Panc1 (cell line): Measurements from ENCODE around the gene CUEDC2. TPM values are rescaled to one million over a fixed set of nuclear protein-coding genes. Genes with fewer than 3 reads are reported as not detected.

ENCODE experiments used
- ATAC-seq: fragments of 200-7000 bp; cut with Tn5 transposase; 2 replicates; pipeline ENCODE4 v1.9.1; 2020; ENCODE audit warnings: mild to moderate bottlenecking, moderate library complexity
- BruUV-seq: library from RNA; stranded (reverse); fragments of 400-500 nt; replicated peaks from 2 replicates; lab custom pipeline; 2021; lab: Mats Ljungman, UMichigan
- CTCF ChIA-PET: fragments of 300-600 bp; sonication (Branson Sonifier 250); formaldehyde crosslinking; loops from one replicate; lab custom pipeline; 2022; ENCODE audit warnings: antibody characterized with exemption; lab: Charles Lee
- POLR2A ChIA-PET: fragments of 300-600 bp; sonication (Branson Sonifier 250); formaldehyde crosslinking; loops from one replicate; lab custom pipeline; 2022; ENCODE audit warnings: antibody characterized with exemption; lab: Charles Lee
- DNase-seq: peaks from one replicate; pipeline ENCODE4 v3.0.0-alpha.2; 2010; ENCODE audit warnings: low read depth, low spot score
- H3K27ac ChIP-seq: 2 replicates; pipeline ENCODE4 v1.5.1; 2011; ENCODE audit warnings: mild to moderate bottlenecking, low read length, inconsistent platforms
- H3K27me3 ChIP-seq: fragments of 200-500 bp; sonication (Bioruptor generic); 2 replicates; pipeline ENCODE4 v1.6.0; 2014; ENCODE audit warnings: low read length, inconsistent platforms; ENCODE audit not compliant: control insufficient read depth, insufficient read depth
- H3K36me3 ChIP-seq: fragments of 200-500 bp; sonication (Bioruptor generic); 2 replicates; pipeline ENCODE4 v1.5.1; 2014; ENCODE audit warnings: inconsistent platforms, mild to moderate bottlenecking, low read length, moderate library complexity; ENCODE audit not compliant: control insufficient read depth, insufficient read depth
- H3K4me1 ChIP-seq: 2 replicates; pipeline ENCODE4 v1.5.1; 2011; ENCODE audit warnings: inconsistent platforms, mild to moderate bottlenecking, low read length, moderate library complexity; ENCODE audit not compliant: control insufficient read depth, insufficient read depth
- H3K4me3 ChIP-seq, 2 experiments: 2 replicates each; pipeline ENCODE4 v1.5.1; 2011 to 2012; ENCODE audit warnings: low read depth in 2 of 2, low read length in 2 of 2, mild to moderate bottlenecking in 2 of 2, inconsistent platforms in 1 of 2, moderate library complexity in 1 of 2
- H3K9me3 ChIP-seq: fragments of 200-500 bp; sonication (Bioruptor generic); 2 replicates; pipeline ENCODE4 v1.5.1; 2014; ENCODE audit warnings: low read depth, mild to moderate bottlenecking, inconsistent platforms, low read length, moderate library complexity; ENCODE audit not compliant: control insufficient read depth, insufficient read depth
- POLR2AphosphoS5 ChIP-seq: IDR thresholded peaks from 2 replicates; pipeline ENCODE4 v1.6.1; 2012; ENCODE audit warnings: mild to moderate bottlenecking, low read depth, low read length, moderate library complexity
- SIN3A ChIP-seq: IDR thresholded peaks from 2 replicates; pipeline ENCODE4 v1.6.1; 2012; ENCODE audit warnings: low read depth, mild to moderate bottlenecking, low read length, moderate library complexity, borderline replicate concordance; ENCODE audit not compliant: insufficient read depth
- TCF7L2 ChIP-seq: IDR thresholded peaks from 2 replicates; pipeline ENCODE4 v1.6.1; 2011; ENCODE audit warnings: mild to moderate bottlenecking, low read depth, low read length, inconsistent platforms
- in situ Hi-C: cut with HindIII; loops from 2 replicates; pipeline ENCODE4 v1.10.0; 2016; ENCODE audit warnings: low sequenced_read_pairs, low pct_unique_long_range_greater_than_20kb
- intact Hi-C: fragments of 100-400 bp; cut with micrococcal nuclease; formaldehyde crosslinking; loops from one replicate; pipeline ENCODE4 v1.10.0; 2022; ENCODE audit not compliant: unreplicated experiment
- total RNA-seq: library from RNA; stranded (reverse); gene quantifications from one replicate; pipeline ENCODE4 v1.2.1, GENCODE V29; 2021; ENCODE audit not compliant: unreplicated experiment
- TF ChIP-seq, protein P1 (sequence below), 2 experiments: IDR thresholded peaks; 2 replicates each; pipeline ENCODE4 v1.6.1; 2011 to 2012; ENCODE audit warnings: low read depth in 2 of 2, control low read depth in 1 of 2, low read length in 1 of 2, mild to moderate bottlenecking in 1 of 2, moderate library complexity in 1 of 2; ENCODE audit not compliant: insufficient read depth in 1 of 2
- TF ChIP-seq, protein P2 (sequence below): fragments of 450-650 bp; IDR thresholded peaks from 2 replicates; pipeline ENCODE4 v1.5.1; 2017; ENCODE audit warnings: mild to moderate bottlenecking

CUEDC2 gene
- total RNA-seq, 1 experiment from 2014 or later: 79.3 TPM

DNA sequence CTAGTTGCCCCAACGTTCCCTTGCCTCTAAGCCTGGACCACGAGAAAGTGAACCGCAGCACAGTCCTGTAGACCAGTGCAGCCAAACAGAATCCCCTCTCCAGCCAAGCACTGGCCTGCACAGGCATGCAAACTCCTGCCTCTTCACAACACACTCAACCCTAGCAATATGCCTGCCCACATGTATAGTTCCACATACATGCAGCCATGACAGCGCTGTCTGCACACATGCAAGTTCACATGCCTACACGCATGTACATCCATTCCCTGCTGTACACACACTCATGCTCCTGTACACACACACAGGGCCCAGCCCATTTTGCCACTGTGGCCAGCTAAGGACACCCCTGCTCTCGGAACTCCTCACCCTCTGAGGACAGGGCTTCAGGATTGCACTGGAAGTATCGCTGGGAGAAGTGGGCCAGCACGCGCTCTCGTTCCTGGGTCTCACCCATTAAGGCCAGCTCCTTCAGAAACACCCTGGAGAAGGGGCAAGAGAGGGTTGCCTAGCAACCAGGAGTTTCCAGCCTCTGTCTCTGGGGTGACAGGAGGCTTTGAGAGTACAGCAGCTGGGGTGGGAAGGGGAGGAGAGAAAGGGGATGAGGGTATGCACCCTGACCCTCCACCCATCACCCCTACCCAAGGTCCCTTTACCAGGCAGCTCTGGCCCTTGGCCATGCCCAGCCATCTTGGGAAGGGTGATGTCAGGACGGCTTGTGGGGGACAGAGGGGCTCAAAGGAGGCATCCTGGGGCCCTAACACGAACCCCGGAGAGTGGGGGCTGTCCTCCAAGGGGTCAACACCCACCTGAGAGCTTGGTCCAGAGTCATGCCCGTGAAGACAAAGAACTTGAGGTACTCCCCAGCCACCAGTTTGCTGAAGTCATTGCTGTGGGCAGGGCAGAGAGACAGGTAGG, 20.8 kb downstream of the CUEDC2 start:
- in situ Hi-C loops: no loop called here
- no peaks in the 10 kb centered on the region for H3K9me3 ChIP-seq
- intact Hi-C loops: no loop called here
- no TSS peak for BruUV-seq
- ChIA-PET CTCF (no interaction called here), POLR2A (interaction anchor here (1.2 kb wide), 1 partner anchor 11 kb away, joined by 3 read pairs; no protein-coding TSS in a partner anchor)
- H3K4me3 ChIP-seq: no peak overlapping the region
- H3K27ac ChIP-seq: no peak overlapping the region
- H3K4me1 ChIP-seq: peaks cover 8% of the 10 kb centered on the region
- no peak for TF ChIP-seq SIN3A
- no peak for TF ChIP-seq TCF7L2
- no peak for TF ChIP-seq POLR2AphosphoS5
- TF ChIP-seq, protein P1, sequence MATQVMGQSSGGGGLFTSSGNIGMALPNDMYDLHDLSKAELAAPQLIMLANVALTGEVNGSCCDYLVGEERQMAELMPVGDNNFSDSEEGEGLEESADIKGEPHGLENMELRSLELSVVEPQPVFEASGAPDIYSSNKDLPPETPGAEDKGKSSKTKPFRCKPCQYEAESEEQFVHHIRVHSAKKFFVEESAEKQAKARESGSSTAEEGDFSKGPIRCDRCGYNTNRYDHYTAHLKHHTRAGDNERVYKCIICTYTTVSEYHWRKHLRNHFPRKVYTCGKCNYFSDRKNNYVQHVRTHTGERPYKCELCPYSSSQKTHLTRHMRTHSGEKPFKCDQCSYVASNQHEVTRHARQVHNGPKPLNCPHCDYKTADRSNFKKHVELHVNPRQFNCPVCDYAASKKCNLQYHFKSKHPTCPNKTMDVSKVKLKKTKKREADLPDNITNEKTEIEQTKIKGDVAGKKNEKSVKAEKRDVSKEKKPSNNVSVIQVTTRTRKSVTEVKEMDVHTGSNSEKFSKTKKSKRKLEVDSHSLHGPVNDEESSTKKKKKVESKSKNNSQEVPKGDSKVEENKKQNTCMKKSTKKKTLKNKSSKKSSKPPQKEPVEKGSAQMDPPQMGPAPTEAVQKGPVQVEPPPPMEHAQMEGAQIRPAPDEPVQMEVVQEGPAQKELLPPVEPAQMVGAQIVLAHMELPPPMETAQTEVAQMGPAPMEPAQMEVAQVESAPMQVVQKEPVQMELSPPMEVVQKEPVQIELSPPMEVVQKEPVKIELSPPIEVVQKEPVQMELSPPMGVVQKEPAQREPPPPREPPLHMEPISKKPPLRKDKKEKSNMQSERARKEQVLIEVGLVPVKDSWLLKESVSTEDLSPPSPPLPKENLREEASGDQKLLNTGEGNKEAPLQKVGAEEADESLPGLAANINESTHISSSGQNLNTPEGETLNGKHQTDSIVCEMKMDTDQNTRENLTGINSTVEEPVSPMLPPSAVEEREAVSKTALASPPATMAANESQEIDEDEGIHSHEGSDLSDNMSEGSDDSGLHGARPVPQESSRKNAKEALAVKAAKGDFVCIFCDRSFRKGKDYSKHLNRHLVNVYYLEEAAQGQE (IDR thresholded peaks at IDR 0.05; ENCODE audit: insufficient read depth in 1 of 2, low read depth in 2 of 2, low read length in 1 of 2): no peak
- TF ChIP-seq, protein P2, sequence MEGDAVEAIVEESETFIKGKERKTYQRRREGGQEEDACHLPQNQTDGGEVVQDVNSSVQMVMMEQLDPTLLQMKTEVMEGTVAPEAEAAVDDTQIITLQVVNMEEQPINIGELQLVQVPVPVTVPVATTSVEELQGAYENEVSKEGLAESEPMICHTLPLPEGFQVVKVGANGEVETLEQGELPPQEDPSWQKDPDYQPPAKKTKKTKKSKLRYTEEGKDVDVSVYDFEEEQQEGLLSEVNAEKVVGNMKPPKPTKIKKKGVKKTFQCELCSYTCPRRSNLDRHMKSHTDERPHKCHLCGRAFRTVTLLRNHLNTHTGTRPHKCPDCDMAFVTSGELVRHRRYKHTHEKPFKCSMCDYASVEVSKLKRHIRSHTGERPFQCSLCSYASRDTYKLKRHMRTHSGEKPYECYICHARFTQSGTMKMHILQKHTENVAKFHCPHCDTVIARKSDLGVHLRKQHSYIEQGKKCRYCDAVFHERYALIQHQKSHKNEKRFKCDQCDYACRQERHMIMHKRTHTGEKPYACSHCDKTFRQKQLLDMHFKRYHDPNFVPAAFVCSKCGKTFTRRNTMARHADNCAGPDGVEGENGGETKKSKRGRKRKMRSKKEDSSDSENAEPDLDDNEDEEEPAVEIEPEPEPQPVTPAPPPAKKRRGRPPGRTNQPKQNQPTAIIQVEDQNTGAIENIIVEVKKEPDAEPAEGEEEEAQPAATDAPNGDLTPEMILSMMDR: no peak
- no peak for DNase-seq
- ATAC-seq: no peak
- 0 out of 2 replicates have a peak, but pooled peaks cover 2% of the 10 kb centered on the region for H3K27me3 ChIP-seq
- H3K36me3 ChIP-seq: no peaks in the 10 kb centered on the region; the same call in 1 of the 2 replicates

DNA sequence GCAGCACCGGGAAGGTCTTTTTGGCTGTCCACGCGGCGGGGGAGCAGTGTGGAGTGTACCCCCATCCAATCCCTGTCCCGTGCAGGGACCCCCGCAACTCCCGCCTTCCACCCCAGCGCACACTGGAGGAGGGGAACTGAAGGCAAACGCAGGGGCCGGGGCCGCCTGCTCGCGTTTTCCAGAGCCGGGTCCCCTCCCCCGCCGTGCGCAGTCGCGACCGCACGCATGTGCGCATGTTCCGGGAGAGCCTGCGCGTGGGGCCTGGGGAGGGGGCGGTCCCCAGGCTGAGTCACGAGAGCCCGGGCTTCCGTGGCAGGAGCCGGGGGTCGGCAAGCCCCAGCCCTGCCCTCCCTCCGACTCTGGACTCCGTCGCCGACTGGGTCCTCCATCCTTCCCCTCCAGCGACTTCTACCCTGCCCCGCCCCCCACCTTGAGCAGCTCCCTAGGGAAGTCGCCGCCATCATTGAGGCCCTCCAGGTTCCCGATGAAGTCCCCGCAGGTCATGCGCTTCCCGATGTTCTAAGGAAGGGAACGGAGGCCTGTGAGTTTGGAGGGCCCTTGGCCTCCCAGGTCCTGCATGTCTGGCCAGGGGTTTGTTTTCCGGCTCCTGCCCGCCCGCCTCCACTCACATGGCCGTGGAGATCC, 21.8 kb downstream of the CUEDC2 start:
- CTCF ChIA-PET: interaction anchor here (0.5 to 1.4 kb wide), 2 partner anchors 10 to 32 kb away, joined by 4 to 7 read pairs; partner anchors contain the start of gene FBXL15
- no peak for TF ChIP-seq TCF7L2
- TF ChIP-seq, protein P1 (IDR thresholded peaks at IDR 0.05; ENCODE audit: insufficient read depth in 1 of 2, low read depth in 2 of 2, low read length in 1 of 2): 0 out of 4 replicates have a peak, but pooled peaks of 1 of the 2 experiments have one; percentile 36
- BruUV-seq: no TSS peak
- no peaks in the 10 kb centered on the region; the same call in 1 of the 2 replicates for H3K36me3 ChIP-seq
- peak overlapping the region; percentile 10; the same call in 1 of the 2 replicates for H3K27ac ChIP-seq
- in situ Hi-C loops: no loop called here
- peak overlapping the region; percentile 33 to 51 for H3K4me3 ChIP-seq
- 0 out of 2 replicates have a peak, but pooled peaks have one; percentile 11 for ATAC-seq
- POLR2A ChIA-PET: interaction anchor here (0.6 to 1.2 kb wide), 3 partner anchors 12 to 29 kb away, joined by 3 to 12 read pairs (median 3); no protein-coding TSS in a partner anchor
- 0 out of 2 replicates have a peak, but pooled peaks cover 2% of the 10 kb centered on the region for H3K27me3 ChIP-seq
- intact Hi-C loops: no loop called here
- DNase-seq: no peak
- H3K9me3 ChIP-seq: no peaks in the 10 kb centered on the region
- peaks cover 8% of the 10 kb centered on the region for H3K4me1 ChIP-seq
